ENCODE data around the gene BLOC1S6. TPM values are rescaled to one million over a fixed set of nuclear protein-coding genes. Genes with fewer than 3 reads are reported as not detected.
A peak's percentile ranks its signal among the peaks of the same experiment; 100 is the strongest.

BLOC1S6 gene
- polyA plus RNA-seq, 1 experiment = 39.0 TPM

- Histone ChIP-seq H3K27me3 (ENCODE audit: control insufficient read depth, insufficient read depth, low read length) (no peaks in the 10 kb centered on the region), H3K27ac (ENCODE audit: low read depth, low read length) (peak overlapping the region; percentile 80), H3K9me3 (ENCODE audit: control insufficient read depth, insufficient read depth, low read length) (peaks cover 11% of the 10 kb centered on the region), H3K4me3 (ENCODE audit: low read depth, low read length) (peak overlapping the region; percentile 27; the same call in 1 of the 2 replicates)
- peak; percentile 68 for DNase-seq (ENCODE audit: low read depth, low spot score)
- CTCF ChIA-PET = interaction anchor here (1.1 to 2.5 kb wide), 4 partner anchors 17 to 174 kb away, joined by 3 to 12 read pairs (median 4); no protein-coding TSS in a partner anchor
- POLR2A ChIA-PET = no interaction called here
- TF ChIP-seq CTCF (IDR thresholded peaks at IDR 0.05; ENCODE audit: low read depth, low read length) = no peak
Observed at GRCh38 chr15:45630917-45631691, 43.9 kb downstream of the BLOC1S6 start.

GRCh38 chr15:45631776-45632175, 44.6 kb downstream of the BLOC1S6 start:
- TF ChIP-seq CTCF (IDR thresholded peaks at IDR 0.05; ENCODE audit: low read depth, low read length) = no peak
- ChIA-PET POLR2A (no interaction called here), CTCF (interaction anchor here (1.1 to 2.5 kb wide), 4 partner anchors 18 to 174 kb away, joined by 3 to 12 read pairs (median 4); no protein-coding TSS in a partner anchor)

DNA sequence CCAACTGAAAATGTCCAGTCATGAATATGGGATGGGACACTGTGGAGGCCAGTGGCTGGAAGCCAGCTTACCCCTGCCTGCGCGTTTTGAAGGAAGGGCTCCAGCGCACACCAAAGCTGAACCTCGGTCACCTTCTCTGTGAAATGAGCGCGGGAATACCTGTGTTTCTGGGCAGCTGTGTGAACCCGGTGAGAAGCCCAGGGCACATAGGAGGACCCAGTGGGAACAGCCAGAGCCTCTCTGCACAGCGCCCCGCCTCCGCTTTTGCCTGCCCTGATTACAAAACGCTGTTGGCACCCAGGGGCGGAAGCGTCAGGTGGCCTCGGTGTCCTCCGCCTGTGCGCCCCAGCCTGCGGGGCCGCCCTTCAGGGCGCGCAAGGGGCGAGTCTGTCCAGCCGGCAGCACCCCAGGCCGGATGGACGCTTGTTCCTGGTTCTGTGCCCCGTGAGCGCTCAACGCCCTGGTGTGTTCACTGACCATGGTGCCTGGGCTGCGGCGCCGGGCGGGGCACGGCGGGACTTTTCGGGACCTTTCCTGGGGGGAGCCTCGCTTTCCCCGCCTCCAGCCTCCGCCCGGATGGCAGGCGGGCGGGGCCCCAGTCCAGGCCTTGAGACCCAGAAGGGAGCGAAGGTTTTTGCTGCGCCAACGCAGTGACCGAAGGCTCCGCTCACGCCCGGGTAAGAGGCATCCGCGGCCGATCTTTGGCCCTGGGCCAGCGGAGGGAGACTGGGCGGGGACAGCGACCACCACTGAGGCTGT, 47.4 kb downstream of the BLOC1S6 start, which contains the start of gene SQOR:
Gene SQOR (plus strand): TSS at position 598 of the 759 bp plus-strand sequence. CDS start 23,895 bp downstream, outside the sequence.
- TF ChIP-seq CTCF (IDR thresholded peaks at IDR 0.05; ENCODE audit: low read depth, low read length) = no peak
- peak within 1 kb of the TSS; percentile 76 for H3K4me3 ChIP-seq (ENCODE audit: low read depth, low read length)
- H3K27me3 ChIP-seq (ENCODE audit: control insufficient read depth, insufficient read depth, low read length) = no peaks in the 10 kb centered on the region
- ChIA-PET POLR2A (interaction anchor here (0.5 kb wide), 1 partner anchor 345 kb away, joined by 4 read pairs; no protein-coding TSS in a partner anchor), CTCF (interaction anchor here (0.6 to 1.8 kb wide), 5 partner anchors 10 to 304 kb away, joined by 3 to 7 read pairs (median 3); no protein-coding TSS in a partner anchor)
- H3K27ac ChIP-seq (ENCODE audit: low read depth, low read length) = peak within 1 kb of the TSS; percentile 70
- H3K9me3 ChIP-seq (ENCODE audit: control insufficient read depth, insufficient read depth, low read length) = no peaks in the 10 kb centered on the region; the same call in 1 of the 2 replicates
- DNase-seq (ENCODE audit: low read depth, low spot score) = no peak

More at GRCh38 chr15:45631776-45632175, 44.6 kb downstream of the BLOC1S6 start:
- H3K27ac ChIP-seq (ENCODE audit: low read depth, low read length) = peak overlapping the region; percentile 80
- no peaks in the 10 kb centered on the region for H3K27me3 ChIP-seq (ENCODE audit: control insufficient read depth, insufficient read depth, low read length)
- peaks cover 11% of the 10 kb centered on the region for H3K9me3 ChIP-seq (ENCODE audit: control insufficient read depth, insufficient read depth, low read length)
- peak overlapping the region; percentile 27; the same call in 1 of the 2 replicates for H3K4me3 ChIP-seq (ENCODE audit: low read depth, low read length)
- DNase-seq (ENCODE audit: low read depth, low spot score) = no peak

DNA sequence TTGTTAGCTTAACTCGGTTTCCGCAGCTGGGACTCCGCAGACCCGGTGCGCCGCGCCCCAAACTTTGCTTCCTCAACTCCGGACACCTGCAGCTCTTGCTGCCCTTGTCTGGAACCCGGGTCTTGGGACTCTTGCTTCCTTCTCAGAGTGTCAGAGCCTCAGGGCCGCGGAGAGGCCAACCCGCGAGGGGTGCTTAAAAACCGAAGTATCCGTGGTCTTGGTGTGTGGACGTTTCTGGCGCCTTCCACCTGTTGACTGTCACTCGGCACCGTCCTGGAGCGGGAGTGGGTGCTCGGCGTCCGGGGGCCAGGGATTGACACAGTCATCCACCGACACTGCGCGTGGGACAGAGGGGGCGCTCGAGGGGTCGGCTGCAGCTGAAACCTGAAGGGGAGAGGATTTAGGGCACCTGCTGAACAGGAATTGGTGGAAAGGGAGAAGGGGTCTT, 48.0 kb downstream of the BLOC1S6 start:
- peak overlapping the region; percentile 76 for H3K4me3 ChIP-seq (ENCODE audit: low read depth, low read length)
- peak overlapping the region; percentile 70 for H3K27ac ChIP-seq (ENCODE audit: low read depth, low read length)
- no peaks in the 10 kb centered on the region; the same call in 1 of the 2 replicates for H3K9me3 ChIP-seq (ENCODE audit: control insufficient read depth, insufficient read depth, low read length)
- H3K27me3 ChIP-seq (ENCODE audit: control insufficient read depth, insufficient read depth, low read length) = no peaks in the 10 kb centered on the region
- CTCF ChIA-PET = interaction anchor here (0.6 to 0.9 kb wide), 3 partner anchors 10 to 122 kb away, joined by 3 to 5 read pairs (median 3); no protein-coding TSS in a partner anchor
- TF ChIP-seq CTCF (IDR thresholded peaks at IDR 0.05; ENCODE audit: low read depth, low read length) = peak; percentile 50
- POLR2A ChIA-PET = interaction anchor here (0.5 kb wide), 1 partner anchor 346 kb away, joined by 4 read pairs; no protein-coding TSS in a partner anchor
- no peak for DNase-seq (ENCODE audit: low read depth, low spot score)
